Stimulated activated CD8-positive, alpha-beta memory T cell treated with anti-CD3 and anti-CD28 coated beads, Interleukin-4, amount 100 ng/mL, for 1 hour (primary cell): ENCODE measurements around the gene DDIT3.
"Not testable (repeated sequence)": the region's sequence is repeated elsewhere in the genome, so short reads cannot be mapped to it uniquely, and the experiment has no call there.

Experiments used
- DNase-seq, 2 donors: peaks; one replicate each; pipeline ENCODE4 v3.0.0-alpha.2; 2020; ENCODE audit warnings: low read depth in 2 of 2, low spot score in 1 of 2

The DDIT3 gene

GRCh38 chr12:57525615-57526383 lies 5.5 kb upstream of the DDIT3 start:
- no peak for DNase-seq

GRCh38 chr12:57524814-57525614 lies 4.7 kb upstream of the DDIT3 start:
- no peak for DNase-seq

DNA sequence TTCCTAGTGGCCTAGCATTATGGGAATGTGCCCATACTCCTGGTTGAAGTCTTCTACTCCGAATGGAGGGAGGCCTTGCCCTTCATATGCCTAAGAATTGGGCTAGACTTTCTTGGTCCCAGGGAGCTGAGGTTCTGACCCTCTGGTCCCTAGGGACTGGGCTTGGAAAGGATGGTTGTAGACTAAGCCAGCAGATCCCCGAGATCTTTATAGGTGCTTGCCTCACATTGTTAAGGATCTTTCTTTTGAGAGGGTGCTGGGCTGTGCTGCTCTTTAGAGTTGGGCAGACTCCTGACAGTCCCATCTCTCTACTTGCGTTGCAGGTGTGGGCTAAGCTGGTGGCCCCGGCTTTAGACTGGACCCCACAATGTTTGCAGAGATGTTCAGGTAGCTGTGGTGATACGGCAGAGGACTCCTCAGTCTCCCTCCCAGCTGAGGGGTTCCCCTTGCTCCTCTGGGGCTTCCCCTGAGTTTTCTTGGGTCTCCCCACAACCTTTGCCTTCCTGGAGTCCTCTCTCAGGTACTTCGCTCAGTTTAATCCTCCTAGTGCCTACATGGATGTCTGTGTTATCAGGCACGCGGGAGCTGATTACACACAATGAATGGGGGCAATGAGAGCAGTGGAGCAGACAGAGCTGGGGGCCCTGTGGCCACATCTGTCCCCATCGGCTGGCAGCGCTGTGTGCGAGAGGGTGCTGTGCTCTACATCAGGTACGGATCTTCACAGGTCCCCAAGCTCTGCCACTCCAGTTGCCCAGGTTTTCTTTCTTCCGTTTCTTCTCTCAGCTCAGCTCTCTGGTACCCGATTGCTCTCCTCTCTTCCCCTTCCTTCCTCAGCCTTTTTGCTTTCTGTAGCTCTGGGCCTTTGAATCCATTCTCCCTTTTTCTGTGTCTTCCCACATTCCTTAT lies 3.6 kb upstream of the DDIT3 start:
- no peak for DNase-seq

GRCh38 chr12:57522887-57523705 lies 2.8 kb upstream of the DDIT3 start:
- DNase-seq: no peak

GRCh38 chr12:57522011-57522886 lies 1.9 kb upstream of the DDIT3 start, which contains the start of gene MBD6:
MBD6 (plus strand) TSS chr12:57522824; CDS start chr12:57524304, 1,480 bp downstream.
- peak; percentile 69 to 75 for DNase-seq

GRCh38 chr12:57521525-57522010 lies 1.3 kb upstream of the DDIT3 start:
- no peak for DNase-seq

- DNase-seq: no peak
These were observed 590 bp downstream of the DDIT3 start for GRCh38 chr12:57519796-57520052.

DNA sequence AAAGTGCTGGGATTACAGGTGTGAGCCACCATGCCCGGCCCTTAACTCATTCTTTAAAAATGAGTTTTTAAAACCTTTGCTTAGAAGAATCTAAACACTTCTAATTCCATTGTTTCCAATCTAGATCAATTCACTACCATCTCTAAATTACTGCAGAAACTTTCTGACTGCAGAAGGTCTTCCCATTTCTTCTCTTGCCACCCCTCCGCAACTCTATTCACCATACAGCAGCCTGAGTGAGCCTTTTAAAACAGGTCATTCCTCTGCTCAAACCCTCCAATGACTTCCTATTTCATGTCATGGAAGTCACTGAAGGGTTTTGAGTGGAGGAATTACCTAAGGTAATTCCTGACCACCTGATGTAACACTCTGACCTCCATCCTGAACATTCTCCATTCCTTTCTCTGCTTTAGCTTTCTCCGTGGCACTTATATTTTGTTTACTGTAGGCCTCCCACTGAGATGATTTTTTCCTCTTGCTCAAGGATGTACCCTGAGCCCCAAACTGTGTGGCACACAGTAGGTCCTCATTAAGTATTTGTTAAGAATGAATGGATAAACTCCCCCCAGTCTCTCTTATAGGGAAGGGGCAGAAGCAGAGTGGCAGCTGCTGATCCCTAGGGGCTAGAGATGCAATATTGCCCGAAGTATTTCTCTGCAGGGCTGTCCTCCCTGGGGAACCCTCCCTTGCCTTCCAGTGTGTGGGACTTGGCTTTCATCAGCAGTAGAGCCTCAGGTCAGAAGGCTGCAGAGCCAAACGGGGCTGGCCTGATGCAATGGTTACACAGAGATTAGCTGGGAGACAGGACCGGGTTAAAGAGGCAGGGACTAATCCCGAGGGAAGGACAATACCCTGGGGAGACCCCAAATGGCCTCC lies 1.2 kb downstream of the DDIT3 start:
- no peak for DNase-seq

GRCh38 chr12:57518176-57518919 lies 2.0 kb downstream of the DDIT3 start:
- no peak for DNase-seq

DNA sequence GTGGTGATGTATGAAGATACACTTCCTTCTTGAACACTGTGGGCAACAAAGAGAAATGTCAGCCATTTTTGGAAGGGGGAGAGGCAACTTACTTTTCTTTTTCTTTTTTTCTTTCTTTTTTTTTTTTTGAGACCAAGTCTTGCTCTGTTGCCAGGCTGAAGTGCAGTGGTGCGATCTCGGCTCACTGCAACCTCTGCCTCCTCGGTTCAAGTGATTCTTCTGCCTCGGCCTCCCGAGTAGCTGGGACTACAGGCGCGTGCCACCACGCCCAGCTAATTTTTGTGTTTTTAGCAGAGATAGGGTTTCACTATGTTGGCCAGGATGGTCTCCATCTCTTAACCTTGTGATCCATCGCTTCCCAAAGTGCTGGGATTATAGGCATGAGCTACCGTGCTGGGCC lies 2.6 kb downstream of the DDIT3 start:
- not testable (repeated sequence) for DNase-seq

GRCh38 chr12:57517187-57517586 lies 3.1 kb downstream of the DDIT3 start:
- DNase-seq: no peak

DNA sequence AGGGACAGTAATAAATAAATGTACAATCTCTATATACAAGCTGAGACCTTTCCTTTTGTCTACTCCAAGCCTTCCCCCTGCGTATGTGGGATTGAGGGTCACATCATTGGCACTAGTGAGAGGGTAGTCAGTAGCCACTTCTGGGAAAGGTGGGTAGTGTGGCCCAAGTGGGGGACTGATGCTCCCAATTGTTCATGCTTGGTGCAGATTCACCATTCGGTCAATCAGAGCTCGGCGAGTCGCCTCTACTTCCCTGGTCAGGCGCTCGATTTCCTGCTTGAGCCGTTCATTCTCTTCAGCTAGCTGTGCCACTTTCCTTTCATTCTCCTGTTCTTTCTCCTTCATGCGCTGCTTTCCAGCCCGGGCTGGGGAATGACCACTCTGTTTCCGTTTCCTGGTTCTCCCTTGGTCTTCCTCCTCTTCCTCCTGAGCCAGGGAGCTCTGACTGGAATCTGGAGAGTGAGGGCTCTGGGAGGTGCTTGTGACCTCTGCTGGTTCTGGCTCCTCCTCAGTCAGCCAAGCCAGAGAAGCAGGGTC lies 3.6 kb downstream of the DDIT3 start:
- DNase-seq: no peak

DNA sequence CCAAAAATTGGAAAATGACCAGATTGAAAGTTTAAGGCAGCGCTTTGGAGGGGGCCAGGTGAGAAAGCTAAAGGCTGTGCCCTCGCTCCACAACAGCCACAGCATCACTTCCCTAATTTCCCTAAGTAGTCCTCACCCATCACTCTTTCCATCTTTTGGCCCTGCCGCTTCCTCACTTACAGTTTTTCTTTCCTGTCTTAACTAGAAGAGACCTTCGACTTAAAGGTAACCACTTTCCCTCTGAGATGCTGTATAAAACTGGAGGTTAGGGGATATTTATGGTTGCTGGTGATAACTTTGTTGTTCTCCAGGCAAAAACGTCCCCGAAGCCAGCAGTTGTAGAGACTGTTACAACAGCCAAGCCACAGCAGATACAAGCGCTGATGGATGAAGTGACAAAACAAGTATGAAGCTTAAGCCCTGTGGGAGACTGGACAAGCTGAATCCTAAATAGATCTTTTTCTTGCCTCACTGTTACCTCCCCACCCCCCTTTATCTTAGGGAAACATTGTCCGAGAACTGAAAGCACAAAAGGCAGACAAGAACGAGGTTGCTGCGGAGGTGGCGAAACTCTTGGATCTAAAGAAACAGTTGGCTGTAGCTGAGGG lies 4.3 kb downstream of the DDIT3 start:
- DNase-seq: no peak

DNA sequence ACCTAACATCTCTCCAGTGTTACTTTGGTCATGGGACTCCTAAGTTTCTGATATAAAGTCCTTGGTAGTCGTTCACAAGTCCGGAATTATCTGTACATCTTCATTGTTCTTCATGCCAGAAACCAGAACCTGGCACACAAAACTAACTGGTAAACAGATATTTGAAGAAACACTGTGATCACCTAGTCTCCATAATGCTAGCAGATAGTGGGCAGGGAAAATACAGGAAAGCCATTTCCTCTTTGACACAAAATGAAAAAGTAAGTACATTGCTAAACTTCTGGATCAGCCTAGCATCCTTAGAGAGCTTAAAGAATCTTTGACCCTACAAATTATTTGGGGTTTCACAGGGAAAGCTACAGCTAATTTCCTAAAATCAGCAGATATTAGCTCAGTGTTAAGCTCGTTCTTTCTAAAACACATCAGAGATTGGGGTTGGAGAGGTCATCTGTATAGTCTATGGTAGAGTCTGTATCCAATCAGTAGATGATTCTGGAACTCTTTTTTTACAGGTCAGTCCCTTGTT lies 4.8 kb downstream of the DDIT3 start:
- no peak for DNase-seq

DNA sequence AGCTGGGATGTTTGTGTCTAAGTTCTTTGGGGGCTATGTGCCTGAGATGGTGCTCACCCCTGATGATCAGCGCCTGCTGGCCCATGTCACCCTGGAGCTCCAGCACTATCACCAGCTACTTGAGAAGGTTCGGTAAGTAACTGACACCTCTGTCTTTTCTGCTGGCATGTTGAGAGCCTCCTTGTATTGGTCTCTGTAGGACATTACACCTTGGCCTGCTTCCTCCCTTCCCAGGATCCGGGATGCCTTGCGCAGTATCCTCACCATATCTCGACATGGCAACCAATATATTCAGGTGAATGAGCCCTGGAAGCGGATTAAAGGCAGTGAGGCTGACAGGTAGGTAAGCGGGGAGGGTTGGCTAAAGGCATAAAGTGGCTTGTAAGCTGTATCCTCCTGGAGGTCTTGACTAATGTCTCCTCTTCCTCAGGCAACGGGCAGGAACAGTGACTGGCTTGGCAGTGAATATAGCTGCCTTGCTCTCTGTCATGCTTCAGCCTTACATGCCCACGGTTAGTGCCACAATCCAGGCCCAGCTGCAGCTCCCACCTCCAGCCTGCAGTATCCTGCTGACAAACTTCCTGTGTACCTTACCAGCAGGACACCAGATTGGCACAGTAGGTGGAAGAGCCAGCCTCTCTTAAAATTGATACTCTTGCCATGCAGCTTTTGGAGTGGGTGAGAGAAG lies 5.5 kb downstream of the DDIT3 start:
- no peak for DNase-seq

GRCh38 chr12:57514246-57514645 lies 6.1 kb downstream of the DDIT3 start:
- DNase-seq: not testable (repeated sequence)
